Chondrocyte (in vitro differentiated cells): Measurements from ENCODE around the gene CLEC16A. TPM values are rescaled to one million over a fixed set of nuclear protein-coding genes. Genes with fewer than 3 reads are reported as not detected.
A peak's percentile ranks its signal among the peaks of the same experiment; 100 is the strongest.

Experiments
- DNase-seq: peaks from one replicate; pipeline ENCODE4 v3.0.0; 2021; ENCODE audit warnings: mixed read lengths, low spot score
- H3K27ac Mint-ChIP-seq: one replicate; pipeline ENCODE4 v1.8.0; 2021; ENCODE audit warnings: mild to moderate bottlenecking, moderate library complexity, mixed read lengths; ENCODE audit not compliant: unreplicated experiment
- H3K27me3 Mint-ChIP-seq: 2 replicates; pipeline ENCODE4 v1.8.0; 2021; ENCODE audit warnings: low read depth, mixed read lengths
- H3K36me3 Mint-ChIP-seq: 2 replicates; pipeline ENCODE4 v1.8.0; 2021; ENCODE audit warnings: low read depth, mixed read lengths
- H3K4me1 Mint-ChIP-seq: 2 replicates; pipeline ENCODE4 v1.8.0; 2021; ENCODE audit warnings: low read depth, mild to moderate bottlenecking, mixed read lengths
- H3K4me3 Mint-ChIP-seq: one replicate; pipeline ENCODE4 v1.8.0; 2021; ENCODE audit warnings: mild to moderate bottlenecking, moderate library complexity, mixed read lengths; ENCODE audit not compliant: unreplicated experiment
- H3K9me3 Mint-ChIP-seq: 2 replicates; pipeline ENCODE4 v1.8.0; 2021; ENCODE audit warnings: low read depth, mixed read lengths
- total RNA-seq: library from RNA; stranded (reverse); gene quantifications from 3 replicates; pipeline ENCODE4 v1.2.1, GENCODE V29; 2021
- TF ChIP-seq, protein P1 (sequence below): fragments of 200-600 bp; sonication (generic); IDR thresholded peaks from 2 replicates; pipeline ENCODE4 v1.5.0; 2021; ENCODE audit warnings: antibody characterized with exemption, mild to moderate bottlenecking, moderate library complexity

The CLEC16A gene
- total RNA-seq, 1 donor from 2014 or later = 17.9 TPM

- peaks cover 25% of the 10 kb centered on the region for H3K4me1 Mint-ChIP-seq
- H3K27ac Mint-ChIP-seq = no peak overlapping the region
- TF ChIP-seq, protein P1, sequence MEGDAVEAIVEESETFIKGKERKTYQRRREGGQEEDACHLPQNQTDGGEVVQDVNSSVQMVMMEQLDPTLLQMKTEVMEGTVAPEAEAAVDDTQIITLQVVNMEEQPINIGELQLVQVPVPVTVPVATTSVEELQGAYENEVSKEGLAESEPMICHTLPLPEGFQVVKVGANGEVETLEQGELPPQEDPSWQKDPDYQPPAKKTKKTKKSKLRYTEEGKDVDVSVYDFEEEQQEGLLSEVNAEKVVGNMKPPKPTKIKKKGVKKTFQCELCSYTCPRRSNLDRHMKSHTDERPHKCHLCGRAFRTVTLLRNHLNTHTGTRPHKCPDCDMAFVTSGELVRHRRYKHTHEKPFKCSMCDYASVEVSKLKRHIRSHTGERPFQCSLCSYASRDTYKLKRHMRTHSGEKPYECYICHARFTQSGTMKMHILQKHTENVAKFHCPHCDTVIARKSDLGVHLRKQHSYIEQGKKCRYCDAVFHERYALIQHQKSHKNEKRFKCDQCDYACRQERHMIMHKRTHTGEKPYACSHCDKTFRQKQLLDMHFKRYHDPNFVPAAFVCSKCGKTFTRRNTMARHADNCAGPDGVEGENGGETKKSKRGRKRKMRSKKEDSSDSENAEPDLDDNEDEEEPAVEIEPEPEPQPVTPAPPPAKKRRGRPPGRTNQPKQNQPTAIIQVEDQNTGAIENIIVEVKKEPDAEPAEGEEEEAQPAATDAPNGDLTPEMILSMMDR = no peak
- DNase-seq = no peak
- H3K36me3 Mint-ChIP-seq = peaks cover 26% of the 10 kb centered on the region
- no peak overlapping the region for H3K4me3 Mint-ChIP-seq
- H3K9me3 Mint-ChIP-seq = no peaks in the 10 kb centered on the region
- no peaks in the 10 kb centered on the region for H3K27me3 Mint-ChIP-seq
Observed at GRCh38 chr16:10988879-10989278, 44.5 kb downstream of the CLEC16A start.

DNA sequence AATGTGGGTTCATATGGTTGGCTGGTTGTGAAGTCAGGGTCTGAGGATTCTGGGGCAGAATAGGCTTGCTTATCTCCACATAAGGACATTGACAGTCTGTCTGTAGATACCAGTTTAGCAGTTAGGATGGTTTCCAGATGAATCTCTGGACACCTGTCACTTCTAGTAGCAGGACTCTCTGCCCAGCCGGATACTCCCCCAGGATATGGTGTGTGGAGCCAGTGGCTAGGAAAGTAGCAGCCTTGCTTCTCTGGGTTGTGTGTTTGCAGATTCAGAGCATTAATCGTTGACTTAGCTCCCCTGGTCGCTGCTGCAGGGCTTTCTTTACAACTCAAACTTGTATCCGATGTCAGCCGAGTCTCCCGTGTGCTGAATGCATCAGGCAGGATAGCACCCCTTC, 45.2 kb downstream of the CLEC16A start:
- Mint-ChIP-seq H3K36me3 (peaks cover 28% of the 10 kb centered on the region), H3K27me3 (no peaks in the 10 kb centered on the region), H3K27ac (no peak overlapping the region), H3K9me3 (no peaks in the 10 kb centered on the region), H3K4me3 (no peak overlapping the region), H3K4me1 (peaks cover 25% of the 10 kb centered on the region)
- TF ChIP-seq, protein P1 = no peak
- no peak for DNase-seq

GRCh38 chr16:10990378-10990777, 46.0 kb downstream of the CLEC16A start:
- H3K27ac Mint-ChIP-seq = no peak overlapping the region
- no peak for DNase-seq
- no peaks in the 10 kb centered on the region for H3K27me3 Mint-ChIP-seq
- H3K4me3 Mint-ChIP-seq = no peak overlapping the region
- H3K36me3 Mint-ChIP-seq = peaks cover 31% of the 10 kb centered on the region
- H3K9me3 Mint-ChIP-seq = no peaks in the 10 kb centered on the region
- TF ChIP-seq, protein P1 = no peak
- H3K4me1 Mint-ChIP-seq = peaks cover 25% of the 10 kb centered on the region

- Mint-ChIP-seq H3K9me3 (no peaks in the 10 kb centered on the region), H3K36me3 (peaks cover 33% of the 10 kb centered on the region), H3K4me3 (no peak overlapping the region), H3K4me1 (peaks cover 25% of the 10 kb centered on the region), H3K27ac (peak overlapping the region; percentile 91), H3K27me3 (no peaks in the 10 kb centered on the region)
- no peak for DNase-seq
- TF ChIP-seq, protein P1 = no peak
Observed at GRCh38 chr16:10992112-10992511, 47.7 kb downstream of the CLEC16A start.

DNA sequence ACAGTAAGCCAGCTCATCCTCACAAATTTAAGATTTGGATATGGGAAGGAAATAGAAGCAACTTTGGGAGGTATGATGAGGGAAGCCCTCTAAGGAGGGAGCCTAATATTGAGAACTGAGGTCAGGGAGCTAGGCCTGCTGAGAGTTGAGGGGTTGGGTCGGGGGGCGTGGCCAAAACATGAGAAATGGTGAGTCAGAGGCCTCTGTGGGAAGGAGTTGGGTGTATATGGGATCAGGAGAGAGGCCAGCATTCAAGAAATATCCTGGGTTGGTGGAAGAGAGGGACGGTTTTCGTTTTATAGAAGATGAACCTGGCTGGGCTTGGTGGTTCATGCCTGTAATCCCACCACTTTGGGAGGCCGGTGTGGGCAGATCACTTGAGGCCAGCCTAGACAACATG, 48.4 kb downstream of the CLEC16A start:
- TF ChIP-seq, protein P1 = no peak
- Mint-ChIP-seq H3K4me1 (peaks cover 25% of the 10 kb centered on the region), H3K27ac (peak overlapping the region; percentile 49), H3K9me3 (no peaks in the 10 kb centered on the region), H3K36me3 (peaks cover 29% of the 10 kb centered on the region), H3K27me3 (no peaks in the 10 kb centered on the region), H3K4me3 (peak overlapping the region; percentile 23)
- DNase-seq = no peak
